ENCODE data around the gene ADM2.

GRCh38 chr22:50440544-50441249 is 40.6 kb upstream of the ADM2 start:
- TF ChIP-seq POLR2A (IDR thresholded peaks at IDR 0.05): no peak
- TF ChIP-seq CTCF (IDR thresholded peaks at IDR 0.05): no peak
- TF ChIP-seq EP300 (IDR thresholded peaks at IDR 0.05): no peak
